HS-5 (cell line): ENCODE measurements around the gene SPARCL1.
"Not testable (repeated sequence)": the region's sequence is repeated elsewhere in the genome, so short reads cannot be mapped to it uniquely, and the experiment has no call there.

Experiments
- DNase-seq: peaks from one replicate; pipeline ENCODE4 v3.0.0-alpha.2; 2012; ENCODE audit warnings: low read depth

Gene SPARCL1

DNA sequence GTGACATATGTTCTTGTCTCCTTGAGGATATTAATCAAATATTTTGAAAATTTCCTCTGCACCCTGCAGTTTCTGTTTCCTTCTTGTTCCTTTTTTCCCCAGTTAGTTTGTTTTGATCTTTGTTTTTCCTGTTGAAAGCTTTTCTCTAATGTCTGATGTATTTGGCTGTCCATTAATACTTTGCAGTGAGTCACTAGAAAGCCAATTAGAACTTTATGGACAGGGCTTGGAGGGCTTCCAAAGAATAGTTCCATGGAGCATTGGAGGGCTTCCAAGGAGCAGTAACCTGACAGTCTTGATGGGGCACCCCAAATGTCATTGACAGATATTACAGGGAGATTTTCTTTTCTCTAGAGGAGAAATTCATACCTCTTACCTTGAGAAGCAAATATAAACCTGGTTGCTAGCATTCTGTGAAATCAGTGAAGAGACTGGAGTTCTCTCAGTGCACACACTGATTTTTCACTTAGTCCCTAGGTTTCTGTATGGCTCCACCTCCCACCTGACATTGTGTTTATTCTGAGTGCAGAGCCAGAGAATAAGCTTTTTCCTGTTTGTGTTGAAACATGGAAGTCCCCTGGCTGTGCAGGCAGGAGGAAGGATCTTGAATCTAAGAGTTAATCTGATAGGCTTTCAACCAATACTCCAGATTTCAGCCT is 26.5 kb downstream of the SPARCL1 start:
- no peak for DNase-seq

DNA sequence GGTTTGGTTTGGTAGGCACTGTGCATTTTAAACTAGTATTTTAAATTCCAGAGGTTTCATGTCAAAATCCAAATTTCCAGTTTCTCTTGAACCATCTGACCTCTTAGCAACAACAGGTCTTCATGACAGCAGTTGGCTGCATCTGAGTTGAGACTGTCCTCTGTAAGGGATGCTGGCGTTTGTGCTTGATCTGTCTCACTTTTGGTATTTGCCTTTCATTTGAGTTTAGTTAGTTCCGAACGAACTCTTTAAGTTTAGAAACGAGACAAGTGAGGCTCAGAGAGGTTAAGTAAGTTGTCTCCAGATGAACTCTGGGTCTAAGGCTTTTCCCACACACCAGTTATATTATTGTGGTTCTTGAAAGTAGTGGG is 29.1 kb downstream of the SPARCL1 start:
- DNase-seq, result no peak

DNA sequence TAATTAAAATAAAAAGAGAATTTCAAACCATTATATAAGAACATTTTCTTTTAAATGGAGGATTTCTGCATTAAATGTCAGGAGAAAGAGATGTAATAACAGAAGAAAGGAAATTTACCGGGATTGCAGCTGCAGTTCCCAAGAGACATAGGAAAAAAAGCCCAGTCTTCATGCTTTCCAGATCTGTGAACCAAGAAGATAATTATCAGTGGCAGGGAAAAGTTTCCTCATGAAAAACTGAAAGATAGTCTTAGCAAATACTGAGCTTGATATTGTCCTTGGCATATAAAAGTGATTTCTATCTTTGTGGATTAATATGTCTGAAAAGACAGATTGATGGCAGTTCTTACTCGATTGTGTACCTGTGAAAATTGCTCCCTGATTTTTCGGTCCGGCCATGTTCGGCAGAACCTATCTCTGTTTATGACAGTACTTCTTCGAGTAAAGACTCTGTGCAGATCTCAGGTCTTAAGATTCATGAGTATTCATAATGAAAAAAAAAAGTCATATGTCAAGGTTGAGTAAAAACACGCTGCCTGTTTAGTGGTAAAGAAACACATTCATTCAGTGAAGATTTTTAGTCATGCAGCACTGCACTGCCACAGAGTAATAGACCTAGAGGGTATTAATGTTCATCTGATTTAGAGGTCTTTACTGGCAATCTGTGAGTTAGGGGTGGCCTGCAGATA is 29.6 kb downstream of the SPARCL1 start:
- DNase-seq, result no peak

DNA sequence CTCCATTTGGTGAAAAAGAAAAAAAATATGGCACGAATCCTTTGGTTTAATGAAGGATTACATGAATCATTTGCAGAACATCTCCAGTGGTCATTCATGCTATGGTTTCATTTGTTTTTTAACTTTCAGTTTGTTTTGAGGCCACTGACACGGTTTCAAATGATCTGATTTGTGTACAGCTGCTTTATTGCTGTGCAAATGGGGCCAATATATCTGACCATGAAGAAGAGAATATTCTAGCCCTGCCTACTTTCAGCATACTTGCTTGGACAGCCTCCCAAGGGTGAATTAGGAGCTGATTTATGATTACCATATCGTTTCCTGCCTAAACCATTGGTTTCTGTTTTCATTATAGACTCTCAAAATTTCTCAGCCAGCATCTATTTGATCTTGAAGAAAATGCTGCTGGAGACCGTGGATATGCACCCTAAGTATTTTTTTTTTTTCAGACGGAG is 30.7 kb downstream of the SPARCL1 start:
- DNase-seq, result no peak

DNA sequence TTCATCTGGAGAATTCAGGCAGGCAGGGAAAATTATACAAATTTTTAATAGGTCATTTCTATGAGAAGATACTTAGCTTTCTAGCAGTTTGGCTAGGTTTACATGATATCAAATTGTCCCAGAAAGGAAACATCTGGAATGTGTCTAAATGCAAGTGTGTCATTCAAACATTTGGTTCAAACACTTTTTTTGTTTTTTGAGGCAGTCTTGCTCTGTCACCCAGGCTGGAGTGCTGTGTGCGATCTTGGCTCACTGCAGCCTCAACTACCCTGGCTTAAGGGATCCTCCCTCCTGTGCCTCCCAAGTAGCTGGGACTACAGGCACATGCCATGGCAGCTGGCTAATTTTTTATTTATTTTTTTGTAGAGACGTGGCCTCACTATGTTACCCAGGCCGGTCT is 31.6 kb downstream of the SPARCL1 start:
- DNase-seq, result no peak

DNA sequence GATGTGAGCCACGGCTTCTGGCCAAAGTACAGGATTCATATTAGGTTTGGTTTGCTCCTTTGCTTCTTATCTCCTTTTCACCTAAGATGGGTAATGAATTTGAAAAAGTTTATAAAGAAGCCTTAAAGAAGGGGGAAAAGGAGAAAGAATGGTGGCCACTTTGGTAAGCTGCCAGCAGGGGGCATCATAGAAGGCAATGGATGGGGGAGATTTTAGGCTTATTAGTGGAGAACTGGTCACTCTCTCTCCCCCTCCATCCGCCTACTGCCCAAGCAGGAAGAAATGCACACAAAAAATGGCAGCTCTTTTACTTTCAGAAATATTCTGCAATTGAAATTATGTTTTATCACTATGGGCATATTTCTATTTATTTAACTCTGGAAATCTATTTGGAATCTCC is 32.0 kb downstream of the SPARCL1 start:
- no peak for DNase-seq

DNA sequence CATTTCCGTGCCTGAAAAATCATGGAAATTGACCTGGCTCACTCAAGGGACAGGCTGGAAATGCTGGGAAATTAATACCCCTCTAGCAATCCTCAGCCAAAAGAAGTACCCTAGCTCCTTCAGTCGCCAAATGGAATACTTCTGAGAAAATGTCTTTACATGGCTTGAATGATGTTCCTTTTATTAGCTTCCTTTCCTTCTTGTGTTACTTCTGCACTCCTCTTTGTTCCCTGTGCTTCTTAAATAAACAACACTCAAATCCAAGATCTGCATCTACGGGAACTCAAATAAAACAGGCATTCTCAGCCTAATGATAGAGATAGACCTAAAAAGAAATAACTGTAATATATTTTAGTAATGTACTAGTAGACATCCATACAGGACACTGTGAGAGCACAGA is 36.1 kb downstream of the SPARCL1 start:
- DNase-seq, result no peak

DNA sequence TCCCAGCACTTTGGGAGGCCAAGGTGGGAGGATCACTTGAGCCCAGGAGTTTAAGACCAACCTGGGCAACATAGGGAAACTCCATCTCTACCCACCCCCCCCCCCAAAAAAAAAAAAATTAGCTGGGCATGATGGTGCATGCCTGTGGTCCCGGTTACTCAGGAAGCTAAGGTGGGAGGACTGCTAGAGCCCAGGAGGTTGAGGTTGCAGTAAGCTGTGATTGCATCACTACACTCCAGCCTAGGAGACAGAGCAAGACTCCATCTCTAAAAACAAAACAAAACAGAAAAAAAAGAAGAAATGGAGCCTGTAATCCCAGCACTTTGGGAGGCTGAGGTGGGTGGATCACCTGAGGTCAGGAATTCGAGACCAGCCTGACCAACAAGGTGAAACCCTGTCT is 37.3 kb downstream of the SPARCL1 start:
- DNase-seq, result not testable (repeated sequence)

DNA sequence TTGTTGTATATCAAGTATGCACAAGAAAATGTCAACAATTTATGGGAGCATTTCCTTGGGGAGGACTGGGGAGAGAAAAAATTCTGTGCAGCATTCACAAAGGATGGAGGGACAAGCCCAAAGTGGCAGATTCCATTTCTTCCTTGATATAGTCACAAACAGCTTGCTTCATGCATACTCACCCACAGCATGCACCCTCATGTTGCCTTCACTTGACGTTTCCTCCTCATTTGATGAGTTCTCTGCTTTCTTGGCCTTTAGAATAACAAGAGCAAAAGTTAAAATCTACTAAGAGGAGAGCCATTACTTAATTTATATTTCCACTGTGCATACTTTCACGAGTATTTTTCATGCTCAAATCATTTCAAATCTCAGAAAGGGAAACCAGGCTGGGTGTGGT is 37.7 kb downstream of the SPARCL1 start:
- no peak for DNase-seq

DNA sequence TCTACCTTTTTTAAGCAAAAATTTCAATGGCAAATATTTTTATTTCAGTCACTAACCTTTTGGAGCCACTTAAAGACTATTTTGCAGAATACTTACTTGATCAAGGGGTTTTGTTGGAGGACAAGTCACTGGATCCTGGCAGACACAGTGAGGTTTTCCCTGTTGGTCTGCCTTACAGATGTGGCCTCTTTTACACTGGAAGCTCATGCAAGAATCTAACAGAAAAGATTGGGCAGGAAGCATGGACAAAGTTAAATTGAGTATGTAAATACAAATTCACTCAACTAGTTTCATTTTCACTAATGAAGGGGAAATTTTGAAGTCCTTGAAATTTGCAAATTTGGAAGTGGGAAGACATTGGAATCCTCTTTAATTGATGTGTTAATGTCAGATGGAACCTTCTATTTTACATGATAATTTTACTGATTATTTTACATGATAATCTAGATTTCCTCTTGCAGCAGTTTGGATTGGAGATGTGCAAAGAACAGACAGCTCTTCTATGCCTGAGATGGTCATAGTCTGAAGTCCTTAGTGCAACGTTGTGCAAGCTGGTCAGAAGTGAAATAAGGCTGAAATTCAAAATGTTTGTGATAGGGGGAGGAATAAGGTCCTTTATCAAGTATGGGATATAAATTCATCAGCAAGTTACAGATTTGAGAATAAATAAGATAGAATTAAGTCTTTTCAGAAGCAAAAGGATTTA is 38.4 kb downstream of the SPARCL1 start:
- no peak for DNase-seq

DNA sequence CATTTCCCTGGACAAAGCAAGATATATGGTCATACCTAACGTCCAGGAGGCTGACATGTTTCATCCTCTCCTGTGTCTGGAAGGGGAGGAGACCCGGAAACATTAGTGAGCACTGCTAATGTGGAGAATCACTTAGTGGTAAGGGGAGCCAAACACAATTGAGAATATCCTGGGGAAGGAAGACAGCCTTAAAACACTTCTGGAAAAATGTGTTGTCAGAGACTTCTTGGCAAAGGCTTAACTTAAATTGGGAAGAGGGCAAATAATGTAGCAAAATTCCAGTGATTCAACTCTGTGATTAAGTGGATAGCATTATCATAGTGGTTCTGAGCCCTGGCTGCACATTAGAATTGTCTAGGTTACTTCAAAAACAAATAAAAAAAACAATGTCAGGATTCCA is 39.5 kb downstream of the SPARCL1 start:
- DNase-seq, result no peak

DNA sequence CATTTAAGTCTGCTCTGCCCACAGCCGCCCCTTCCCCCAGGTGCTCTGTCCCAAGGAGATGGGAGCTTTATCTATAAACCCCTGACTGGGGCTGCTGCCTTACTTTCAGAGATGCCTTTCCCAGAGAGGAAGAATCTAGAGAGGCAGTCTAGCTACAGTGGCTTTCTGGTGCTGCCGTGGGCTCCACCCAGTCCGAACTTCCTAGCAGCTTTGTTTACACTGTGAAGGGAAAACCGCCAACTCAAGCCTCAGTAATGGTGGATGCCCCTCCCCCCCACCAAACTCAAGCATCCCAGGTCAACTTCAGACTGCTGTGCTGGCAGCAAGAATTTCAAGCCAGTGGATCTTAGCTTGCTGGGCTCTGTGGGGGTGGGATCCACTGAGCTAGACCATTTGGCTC is 40.5 kb downstream of the SPARCL1 start:
- not testable (repeated sequence) for DNase-seq

DNA sequence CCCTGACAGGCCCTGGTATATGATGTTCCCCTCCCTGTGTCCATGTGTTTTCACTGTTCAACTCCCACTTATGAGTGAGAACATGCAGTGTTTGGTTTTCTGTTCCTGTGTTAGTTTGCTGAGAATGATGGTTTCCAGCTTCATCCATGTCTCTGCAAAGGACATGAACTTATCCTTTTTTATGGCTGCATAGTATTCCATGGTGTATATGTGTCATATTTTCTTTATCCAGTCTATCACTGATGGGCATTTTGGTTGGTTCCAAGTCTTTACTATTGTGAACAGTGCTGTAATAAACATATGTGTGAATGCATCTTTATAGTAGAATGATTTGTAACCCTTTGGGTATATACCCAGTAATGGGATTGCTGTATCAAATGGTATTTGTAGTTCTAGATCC is 45.9 kb downstream of the SPARCL1 start:
- not testable (repeated sequence) for DNase-seq

DNA sequence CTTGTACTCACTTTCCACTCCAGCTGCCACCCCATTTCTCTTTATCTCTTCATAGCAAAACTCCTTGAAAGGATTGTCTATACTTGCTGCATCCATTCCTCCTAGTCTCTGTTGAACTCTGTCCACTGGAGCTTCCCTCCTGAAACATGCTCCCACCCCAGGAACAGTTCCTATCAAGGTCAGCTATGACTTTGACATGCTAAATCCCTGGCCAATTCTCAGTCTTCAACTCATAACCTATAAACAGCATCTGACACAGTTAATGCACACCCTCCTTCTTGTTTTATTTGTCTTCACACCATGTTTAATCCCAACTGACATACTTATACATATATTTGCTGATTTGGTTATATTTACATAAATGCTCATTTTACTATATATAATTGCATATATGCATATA is 47.8 kb downstream of the SPARCL1 start:
- no peak for DNase-seq

DNA sequence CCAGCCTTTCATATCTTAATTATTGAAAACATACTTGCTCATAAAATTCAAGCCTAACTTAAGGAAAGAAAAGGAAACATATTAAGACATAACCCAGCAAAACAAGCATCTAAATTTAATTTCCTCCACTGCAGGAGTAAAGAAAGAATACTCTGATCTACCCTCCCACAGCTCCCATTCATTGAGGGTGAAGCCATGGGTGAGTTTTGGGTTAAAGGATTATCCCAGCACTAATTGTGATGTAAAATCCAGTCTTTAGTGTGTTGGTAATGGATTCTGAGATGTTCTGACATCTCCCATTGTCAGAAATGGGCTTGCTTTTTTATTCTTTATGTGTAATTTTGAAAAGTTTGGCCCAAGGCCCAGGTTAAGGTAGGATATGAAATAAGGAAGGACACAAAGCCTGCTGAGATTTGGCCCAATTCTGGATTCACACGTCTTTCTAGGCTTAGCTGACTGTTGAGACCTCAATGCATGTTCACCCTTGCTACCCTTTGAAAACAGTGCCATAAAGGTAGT is 50.4 kb downstream of the SPARCL1 start:
- no peak for DNase-seq

DNA sequence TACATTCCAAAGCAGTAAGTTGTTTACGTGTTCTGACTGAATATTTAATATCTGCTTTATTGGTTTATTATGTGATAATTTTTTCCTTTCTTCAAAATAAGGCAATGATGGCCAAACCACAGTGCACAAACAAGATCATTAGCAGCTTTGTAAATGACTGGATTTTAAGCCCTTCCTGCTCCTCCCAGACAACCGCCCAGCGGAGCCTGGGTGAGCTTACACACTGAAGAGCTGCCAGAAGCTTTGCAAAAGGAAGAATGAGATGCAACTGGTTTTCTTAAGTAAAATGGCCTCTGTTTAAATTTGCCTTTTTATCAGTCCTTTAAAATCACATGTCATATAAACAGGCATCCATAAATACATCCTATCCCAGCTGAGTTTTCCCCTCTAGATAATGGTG is 52.2 kb downstream of the SPARCL1 start:
- no peak for DNase-seq

DNA sequence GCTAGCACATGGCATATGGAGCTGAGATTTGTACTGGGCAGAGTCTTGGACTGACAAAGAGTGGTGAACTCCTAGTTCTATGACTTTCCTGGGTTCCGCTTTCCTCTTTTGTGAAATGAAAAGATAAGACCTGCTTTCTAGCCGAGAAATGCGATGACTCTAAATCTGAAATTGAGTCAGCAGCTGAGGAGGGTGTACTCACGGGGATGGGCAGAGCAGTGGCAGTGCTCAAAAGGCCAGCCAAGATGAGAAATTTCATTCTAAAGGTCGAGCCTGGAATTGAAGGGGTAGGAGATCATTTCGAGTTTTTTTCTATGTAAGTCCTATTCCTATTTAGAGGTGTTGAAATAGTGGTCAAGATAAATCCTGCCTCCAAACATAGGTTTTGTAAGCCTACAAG is 59.8 kb downstream of the SPARCL1 start:
- DNase-seq, result no peak

DNA sequence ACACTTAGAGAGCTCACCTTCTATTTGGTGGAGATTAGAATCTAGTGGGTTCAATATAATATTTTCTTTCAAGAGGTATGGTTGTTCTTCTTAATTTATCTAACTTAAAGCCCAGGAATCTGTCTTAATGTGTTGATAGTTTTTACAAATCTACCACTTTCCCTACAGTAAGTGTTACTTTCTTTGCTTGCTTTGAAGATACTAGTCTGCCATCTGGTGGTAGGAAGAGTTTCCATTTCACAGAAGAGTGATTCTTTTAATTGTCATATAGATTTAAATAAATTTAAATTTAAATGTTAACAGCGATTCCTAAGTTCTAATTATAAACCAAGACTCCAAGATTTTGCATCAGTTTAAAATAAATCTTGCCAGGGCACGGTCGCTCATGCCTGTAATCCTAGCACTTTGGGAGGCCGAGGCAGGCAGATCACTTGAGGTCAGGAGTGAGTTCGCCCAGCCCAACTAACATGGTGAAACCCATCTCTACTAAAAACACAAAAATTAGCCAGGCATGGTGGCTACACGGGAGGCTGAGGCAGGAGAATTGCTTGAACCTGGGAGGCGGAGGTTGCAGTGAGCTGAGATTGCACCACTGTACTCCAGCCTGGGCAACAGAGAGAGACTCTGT is 63.3 kb downstream of the SPARCL1 start:
- DNase-seq, result peak; percentile 18

DNA sequence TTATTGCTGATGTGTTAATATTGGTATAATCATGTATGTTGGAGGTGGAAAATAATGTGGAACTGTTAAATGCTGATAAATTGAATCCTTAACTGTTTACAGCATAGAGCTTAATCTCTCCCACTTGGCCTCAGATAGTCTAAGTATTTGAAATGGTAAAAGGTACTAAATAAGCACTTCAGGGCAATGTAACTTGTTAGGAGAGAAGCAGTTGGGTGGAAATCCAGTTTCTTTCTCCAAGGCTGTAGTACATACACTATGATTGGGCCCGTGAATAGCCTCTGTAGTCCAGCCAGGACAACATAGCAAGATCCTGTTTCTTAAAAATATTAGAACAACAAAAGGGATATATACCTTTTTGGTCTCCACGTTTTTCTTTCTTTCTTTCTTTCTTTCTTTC is 67.1 kb downstream of the SPARCL1 start:
- no peak for DNase-seq

DNA sequence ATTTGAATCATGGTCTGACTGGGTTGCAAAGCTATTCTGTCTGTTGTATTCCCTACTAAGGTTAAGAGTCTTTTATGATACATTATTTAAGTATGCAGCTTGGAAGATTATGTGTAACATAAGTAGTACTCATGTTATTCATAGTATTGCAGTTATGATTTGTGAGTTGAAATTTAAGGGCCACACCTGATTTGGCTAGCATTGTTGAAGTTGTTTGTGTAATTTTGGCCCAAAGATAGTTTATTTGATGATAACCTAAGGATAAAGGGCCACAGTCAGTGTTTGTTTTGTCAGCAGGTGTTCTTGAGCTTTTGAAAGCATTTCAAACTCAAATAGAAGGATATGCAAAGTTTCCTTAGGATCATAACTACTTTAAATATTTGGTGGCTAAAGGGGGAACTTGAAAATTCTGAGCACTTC is 67.9 kb downstream of the SPARCL1 start:
- DNase-seq, result peak; percentile 6

DNA sequence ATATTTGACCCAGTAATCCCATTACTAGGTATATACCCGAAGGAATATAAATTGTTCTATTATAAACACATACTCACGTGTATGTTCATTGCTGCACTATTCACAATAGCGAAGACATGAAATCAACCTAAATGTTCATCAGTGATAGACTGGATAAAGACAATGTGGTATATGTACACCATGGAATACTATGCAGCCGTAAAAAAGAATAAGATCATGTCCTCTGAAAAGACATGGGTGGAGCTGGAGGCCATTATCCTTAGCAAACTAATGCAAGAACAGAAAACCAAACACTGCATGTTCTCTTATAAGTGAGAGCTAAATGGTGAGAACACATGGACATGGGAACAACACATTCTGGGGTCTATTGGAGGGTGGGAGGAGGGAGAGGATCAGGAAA is 70.3 kb downstream of the SPARCL1 start:
- no peak for DNase-seq

DNA sequence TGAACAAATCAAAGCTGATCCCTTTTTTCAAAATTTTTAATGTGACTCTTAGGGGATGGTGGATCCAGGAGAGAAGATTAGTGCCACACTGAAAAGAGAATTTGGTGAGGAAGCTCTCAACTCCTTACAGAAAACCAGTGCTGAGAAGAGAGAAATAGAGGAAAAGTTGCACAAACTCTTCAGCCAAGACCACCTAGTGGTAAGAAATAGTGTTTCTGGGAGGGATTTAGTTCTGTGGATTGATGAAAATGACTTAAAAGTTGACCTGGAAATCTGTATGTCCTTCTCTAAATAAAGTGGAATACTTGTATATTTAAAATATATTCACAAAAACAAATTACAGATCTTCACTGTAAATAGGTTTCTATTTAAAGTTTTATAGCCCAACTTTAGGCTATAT is 77.6 kb downstream of the SPARCL1 start:
- DNase-seq, result no peak

DNA sequence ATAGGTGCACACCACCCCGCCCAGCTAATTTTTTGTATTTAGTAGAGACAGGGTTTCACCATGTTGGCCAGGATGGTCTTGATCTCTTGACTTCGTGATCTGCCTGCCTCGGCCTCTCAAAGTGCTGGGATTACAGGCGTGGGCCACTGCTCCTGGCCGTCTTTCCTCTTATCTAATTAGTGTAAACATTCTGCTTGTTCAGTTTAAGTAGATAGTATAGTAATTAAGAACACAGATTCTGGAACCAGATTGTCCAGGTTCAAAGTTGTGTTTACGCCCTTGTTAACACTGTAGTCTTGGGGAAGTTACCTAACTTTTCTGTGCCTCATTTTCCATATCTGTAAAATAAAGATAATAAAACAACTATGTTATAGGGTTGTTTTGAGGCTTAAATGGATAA is 82.8 kb downstream of the SPARCL1 start:
- not testable (repeated sequence) for DNase-seq
